Measurements from ENCODE around the gene CYP2J2.
"Not testable (repeated sequence)": the region's sequence is repeated elsewhere in the genome, so short reads cannot be mapped to it uniquely, and the experiment has no call there.

The CYP2J2 gene

GRCh38 chr1:59857679-59858354 is 68.8 kb downstream of the CYP2J2 start:
- DNase-seq = no peak

GRCh38 chr1:59856725-59857338 is 69.7 kb downstream of the CYP2J2 start:
- DNase-seq = no peak

- DNase-seq = not testable (repeated sequence)
Observed at GRCh38 chr1:59855297-59855696, 71.3 kb downstream of the CYP2J2 start.

GRCh38 chr1:59852117-59852516 is 74.5 kb downstream of the CYP2J2 start:
- no peak for DNase-seq

GRCh38 chr1:59846895-59847282 is 79.7 kb downstream of the CYP2J2 start:
- no peak for DNase-seq

- DNase-seq = no peak
Observed at GRCh38 chr1:59846209-59846894, 80.2 kb downstream of the CYP2J2 start.

- no peak for DNase-seq
Observed at GRCh38 chr1:59845091-59845490, 81.5 kb downstream of the CYP2J2 start.

Measured in fibroblast of upper back skin (primary cell).